Ramos (cell line): ENCODE data around the gene CRACR2A.

Source experiments
- in situ Hi-C: fragments of 300-500 bp; cut with MboI; formaldehyde crosslinking; loops from one replicate; pipeline ENCODE4 v1.14.3; 2022; ENCODE audit warnings: low sequenced_read_pairs; ENCODE audit not compliant: unreplicated experiment

CRACR2A gene

GRCh38 chr12:3602488-3602887, 150.4 kb downstream of the CRACR2A start:
- in situ Hi-C loops, result no loop called here

- in situ Hi-C loops, result no loop called here
Measured at GRCh38 chr12:3601461-3602150, 151.3 kb downstream of the CRACR2A start.

GRCh38 chr12:3600951-3601350, 152.0 kb downstream of the CRACR2A start:
- in situ Hi-C loops, result no loop called here

GRCh38 chr12:3600039-3600720, 152.7 kb downstream of the CRACR2A start:
- in situ Hi-C loops, result no loop called here

- in situ Hi-C loops, result no loop called here
Measured at GRCh38 chr12:3598896-3599860, 153.7 kb downstream of the CRACR2A start.

- in situ Hi-C loops, result no loop called here
Measured at GRCh38 chr12:3597526-3598210, 155.2 kb downstream of the CRACR2A start.

GRCh38 chr12:3596703-3597415, 156.1 kb downstream of the CRACR2A start:
- in situ Hi-C loops, result no loop called here

- in situ Hi-C loops, result no loop called here
Measured at GRCh38 chr12:3595721-3596120, 157.2 kb downstream of the CRACR2A start.

GRCh38 chr12:3594966-3595365, 157.9 kb downstream of the CRACR2A start:
- in situ Hi-C loops, result no loop called here

GRCh38 chr12:3593906-3594483, 158.9 kb downstream of the CRACR2A start:
- in situ Hi-C loops, result no loop called here

- in situ Hi-C loops, result no loop called here
Measured at GRCh38 chr12:3592856-3593625, 159.9 kb downstream of the CRACR2A start.

GRCh38 chr12:3589745-3590144, 163.2 kb downstream of the CRACR2A start:
- in situ Hi-C loops, result no loop called here

GRCh38 chr12:3587402-3588013, 165.4 kb downstream of the CRACR2A start:
- in situ Hi-C loops, result no loop called here

- in situ Hi-C loops, result no loop called here
Measured at GRCh38 chr12:3583656-3584334, 169.1 kb downstream of the CRACR2A start.

GRCh38 chr12:3580094-3580749, 172.7 kb downstream of the CRACR2A start:
- in situ Hi-C loops, result no loop called here

- in situ Hi-C loops, result no loop called here
Measured at GRCh38 chr12:3579446-3580093, 173.3 kb downstream of the CRACR2A start.

- in situ Hi-C loops, result no loop called here
Measured at GRCh38 chr12:3578557-3578956, 174.4 kb downstream of the CRACR2A start.
